Measurements from ENCODE around the gene BEX4.

Gene BEX4

DNA sequence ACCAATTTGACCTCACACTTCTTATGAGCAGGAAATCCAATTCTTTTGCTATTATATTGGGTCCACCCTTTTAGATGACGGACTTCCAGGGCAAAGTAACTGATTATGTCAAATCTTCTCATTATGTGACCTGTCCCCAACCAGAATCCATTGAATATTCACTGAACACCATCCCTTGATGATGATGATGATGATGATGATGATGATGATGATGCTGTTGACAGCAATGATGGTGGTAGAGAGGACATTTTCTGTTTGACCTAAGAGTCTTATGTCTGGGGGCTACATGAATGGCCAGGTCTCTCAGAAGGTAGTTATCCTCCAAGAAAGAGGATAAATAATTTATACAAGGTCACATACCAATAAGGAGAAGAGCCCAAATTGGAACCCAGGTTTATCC lies 34.9 kb downstream of the BEX4 start:
- TF ChIP-seq SIN3A (IDR thresholded peaks at IDR 0.05; ENCODE audit: borderline replicate concordance, insufficient read depth, low read length) (no peak), FOXP2 (optimal IDR thresholded peaks at IDR 0.05; ENCODE audit: borderline replicate concordance, extremely low read depth, extremely low read length, insufficient read depth) (no peak), TAF1 (IDR thresholded peaks at IDR 0.05; ENCODE audit: borderline replicate concordance, insufficient read depth, low read length) (no peak), POLR2AphosphoS5 (IDR thresholded peaks at IDR 0.05; ENCODE audit: low read depth, low read length) (no peak)
- TF ChIP-seq, protein P1, sequence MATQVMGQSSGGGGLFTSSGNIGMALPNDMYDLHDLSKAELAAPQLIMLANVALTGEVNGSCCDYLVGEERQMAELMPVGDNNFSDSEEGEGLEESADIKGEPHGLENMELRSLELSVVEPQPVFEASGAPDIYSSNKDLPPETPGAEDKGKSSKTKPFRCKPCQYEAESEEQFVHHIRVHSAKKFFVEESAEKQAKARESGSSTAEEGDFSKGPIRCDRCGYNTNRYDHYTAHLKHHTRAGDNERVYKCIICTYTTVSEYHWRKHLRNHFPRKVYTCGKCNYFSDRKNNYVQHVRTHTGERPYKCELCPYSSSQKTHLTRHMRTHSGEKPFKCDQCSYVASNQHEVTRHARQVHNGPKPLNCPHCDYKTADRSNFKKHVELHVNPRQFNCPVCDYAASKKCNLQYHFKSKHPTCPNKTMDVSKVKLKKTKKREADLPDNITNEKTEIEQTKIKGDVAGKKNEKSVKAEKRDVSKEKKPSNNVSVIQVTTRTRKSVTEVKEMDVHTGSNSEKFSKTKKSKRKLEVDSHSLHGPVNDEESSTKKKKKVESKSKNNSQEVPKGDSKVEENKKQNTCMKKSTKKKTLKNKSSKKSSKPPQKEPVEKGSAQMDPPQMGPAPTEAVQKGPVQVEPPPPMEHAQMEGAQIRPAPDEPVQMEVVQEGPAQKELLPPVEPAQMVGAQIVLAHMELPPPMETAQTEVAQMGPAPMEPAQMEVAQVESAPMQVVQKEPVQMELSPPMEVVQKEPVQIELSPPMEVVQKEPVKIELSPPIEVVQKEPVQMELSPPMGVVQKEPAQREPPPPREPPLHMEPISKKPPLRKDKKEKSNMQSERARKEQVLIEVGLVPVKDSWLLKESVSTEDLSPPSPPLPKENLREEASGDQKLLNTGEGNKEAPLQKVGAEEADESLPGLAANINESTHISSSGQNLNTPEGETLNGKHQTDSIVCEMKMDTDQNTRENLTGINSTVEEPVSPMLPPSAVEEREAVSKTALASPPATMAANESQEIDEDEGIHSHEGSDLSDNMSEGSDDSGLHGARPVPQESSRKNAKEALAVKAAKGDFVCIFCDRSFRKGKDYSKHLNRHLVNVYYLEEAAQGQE (IDR thresholded peaks at IDR 0.05; ENCODE audit: insufficient read depth in 1 of 2, low read depth in 2 of 2, low read length in 2 of 2), result no peak

DNA sequence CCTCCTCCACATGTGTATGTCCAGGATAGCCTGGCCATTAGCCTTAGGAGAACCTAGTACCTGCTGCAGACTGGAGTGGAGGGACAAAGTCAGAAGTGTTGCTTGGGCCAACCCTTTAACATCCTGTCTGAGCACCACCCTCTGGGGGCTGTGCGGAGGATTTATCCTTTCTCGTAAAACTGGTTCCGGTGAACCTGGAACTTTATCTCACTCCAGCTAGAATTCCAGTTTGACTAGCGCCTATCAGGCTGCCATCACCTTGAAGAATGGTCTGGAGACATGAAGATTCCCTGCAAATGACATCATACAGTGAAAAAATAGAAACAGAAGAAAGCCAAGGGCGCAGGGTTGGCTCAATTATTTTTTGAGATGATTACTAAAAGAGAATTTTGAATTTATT lies 36.1 kb downstream of the BEX4 start:
- TF ChIP-seq FOXP2 (optimal IDR thresholded peaks at IDR 0.05; ENCODE audit: borderline replicate concordance, extremely low read depth, extremely low read length, insufficient read depth), result no peak
- no peak for TF ChIP-seq TAF1 (IDR thresholded peaks at IDR 0.05; ENCODE audit: borderline replicate concordance, insufficient read depth, low read length)
- TF ChIP-seq, protein P1 (IDR thresholded peaks at IDR 0.05; ENCODE audit: insufficient read depth in 1 of 2, low read depth in 2 of 2, low read length in 2 of 2), result no peak
- TF ChIP-seq POLR2AphosphoS5 (IDR thresholded peaks at IDR 0.05; ENCODE audit: low read depth, low read length), result no peak
- TF ChIP-seq SIN3A (IDR thresholded peaks at IDR 0.05; ENCODE audit: borderline replicate concordance, insufficient read depth, low read length), result no peak

GRCh38 chrX:103253608-103254007 lies 38.7 kb downstream of the BEX4 start:
- TF ChIP-seq POLR2AphosphoS5 (IDR thresholded peaks at IDR 0.05; ENCODE audit: low read depth, low read length) (no peak), TAF1 (IDR thresholded peaks at IDR 0.05; ENCODE audit: borderline replicate concordance, insufficient read depth, low read length) (no peak), FOXP2 (optimal IDR thresholded peaks at IDR 0.05; ENCODE audit: borderline replicate concordance, extremely low read depth, extremely low read length, insufficient read depth) (no peak), SIN3A (IDR thresholded peaks at IDR 0.05; ENCODE audit: borderline replicate concordance, insufficient read depth, low read length) (no peak)
- TF ChIP-seq, protein P1 (IDR thresholded peaks at IDR 0.05; ENCODE audit: insufficient read depth in 1 of 2, low read depth in 2 of 2, low read length in 2 of 2), result no peak

- no peak for TF ChIP-seq FOXP2 (optimal IDR thresholded peaks at IDR 0.05; ENCODE audit: borderline replicate concordance, extremely low read depth, extremely low read length, insufficient read depth)
- TF ChIP-seq TAF1 (IDR thresholded peaks at IDR 0.05; ENCODE audit: borderline replicate concordance, insufficient read depth, low read length), result no peak
- TF ChIP-seq, protein P1 (IDR thresholded peaks at IDR 0.05; ENCODE audit: insufficient read depth in 1 of 2, low read depth in 2 of 2, low read length in 2 of 2), result no peak
- no peak for TF ChIP-seq POLR2AphosphoS5 (IDR thresholded peaks at IDR 0.05; ENCODE audit: low read depth, low read length)
- no peak for TF ChIP-seq SIN3A (IDR thresholded peaks at IDR 0.05; ENCODE audit: borderline replicate concordance, insufficient read depth, low read length)
These were observed 39.4 kb downstream of the BEX4 start for GRCh38 chrX:103254171-103254824.

Data from PFSK-1 (cell line).